Prostate gland (tissue), 2 donors: ENCODE measurements around the gene SBF1.

Source experiments
- POLR2A ChIP-seq: fragments of 450-650 bp; IDR thresholded peaks from one replicate; pipeline ENCODE4 v1.6.1; 2016; ENCODE audit warnings: antibody characterized with exemption, mild to moderate bottlenecking
- POLR2AphosphoS5 ChIP-seq: sonication (generic); formaldehyde crosslinking; IDR thresholded peaks from one replicate; pipeline ENCODE4 v1.6.1; 2017; ENCODE audit warnings: antibody characterized with exemption
- TF ChIP-seq, protein P1 (sequence below), 4 experiments: fragments of 200-600 bp in 2 of 4; fragments of 450-650 bp in 2 of 4; sonication (generic) in 2 of 4; IDR thresholded peaks; 1 replicate in 3 of 4; 2 replicates in 1 of 4; pipeline ENCODE4 v1.5.1; 2016 to 2019; ENCODE audit warnings: antibody characterized with exemption in 4 of 4, mild to moderate bottlenecking in 2 of 4, moderate library complexity in 2 of 4

DNA sequence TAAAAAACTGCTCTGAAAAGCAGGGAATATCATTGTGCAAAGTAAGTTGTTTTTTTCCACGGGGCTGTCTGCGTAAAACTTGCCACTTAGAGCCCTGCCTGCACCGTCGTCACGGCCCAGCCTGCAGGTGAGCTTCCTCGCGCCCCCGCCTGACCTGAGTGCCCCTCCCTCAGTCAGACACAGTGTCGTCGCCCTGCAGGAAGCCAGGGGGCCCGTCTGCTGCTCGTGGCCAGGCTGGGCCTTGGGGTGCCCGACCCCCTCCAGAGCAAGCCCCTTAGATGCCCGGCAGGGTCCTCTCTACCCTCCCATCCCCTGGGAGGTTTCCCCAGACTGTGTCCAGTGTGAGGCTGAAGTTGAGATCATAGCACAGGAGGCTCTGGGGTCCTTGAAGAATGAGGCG, 31.6 kb downstream of the SBF1 start:
- TF ChIP-seq POLR2A, result no peak
- TF ChIP-seq, protein P1, sequence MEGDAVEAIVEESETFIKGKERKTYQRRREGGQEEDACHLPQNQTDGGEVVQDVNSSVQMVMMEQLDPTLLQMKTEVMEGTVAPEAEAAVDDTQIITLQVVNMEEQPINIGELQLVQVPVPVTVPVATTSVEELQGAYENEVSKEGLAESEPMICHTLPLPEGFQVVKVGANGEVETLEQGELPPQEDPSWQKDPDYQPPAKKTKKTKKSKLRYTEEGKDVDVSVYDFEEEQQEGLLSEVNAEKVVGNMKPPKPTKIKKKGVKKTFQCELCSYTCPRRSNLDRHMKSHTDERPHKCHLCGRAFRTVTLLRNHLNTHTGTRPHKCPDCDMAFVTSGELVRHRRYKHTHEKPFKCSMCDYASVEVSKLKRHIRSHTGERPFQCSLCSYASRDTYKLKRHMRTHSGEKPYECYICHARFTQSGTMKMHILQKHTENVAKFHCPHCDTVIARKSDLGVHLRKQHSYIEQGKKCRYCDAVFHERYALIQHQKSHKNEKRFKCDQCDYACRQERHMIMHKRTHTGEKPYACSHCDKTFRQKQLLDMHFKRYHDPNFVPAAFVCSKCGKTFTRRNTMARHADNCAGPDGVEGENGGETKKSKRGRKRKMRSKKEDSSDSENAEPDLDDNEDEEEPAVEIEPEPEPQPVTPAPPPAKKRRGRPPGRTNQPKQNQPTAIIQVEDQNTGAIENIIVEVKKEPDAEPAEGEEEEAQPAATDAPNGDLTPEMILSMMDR (IDR thresholded peaks at IDR 0.05), result no peak
- TF ChIP-seq POLR2AphosphoS5, result no peak
